ENCODE results near the gene ATP2C1.

Gene ATP2C1

GRCh38 chr3:130897316-130897715 is 3.4 kb downstream of the ATP2C1 start:
- DNase-seq = no peak

- no peak for DNase-seq
Measured at GRCh38 chr3:130900959-130901358, 7.1 kb downstream of the ATP2C1 start.

- DNase-seq = no peak
Measured at GRCh38 chr3:130901463-130902204, 7.8 kb downstream of the ATP2C1 start.

GRCh38 chr3:130903412-130903908 is 9.6 kb downstream of the ATP2C1 start:
- DNase-seq = no peak

- DNase-seq = no peak
Measured at GRCh38 chr3:130904491-130904890, 10.6 kb downstream of the ATP2C1 start.

- DNase-seq = no peak
Measured at GRCh38 chr3:130905551-130905950, 11.7 kb downstream of the ATP2C1 start.

- DNase-seq = no peak
Measured at GRCh38 chr3:130906374-130906995, 12.6 kb downstream of the ATP2C1 start.

- DNase-seq = no peak
Measured at GRCh38 chr3:130907500-130907899, 13.6 kb downstream of the ATP2C1 start.

- no peak for DNase-seq
Measured at GRCh38 chr3:130907966-130908365, 14.1 kb downstream of the ATP2C1 start.

- no peak for DNase-seq
Measured at GRCh38 chr3:130915567-130916292, 21.8 kb downstream of the ATP2C1 start.

GRCh38 chr3:130916507-130917167 is 22.8 kb downstream of the ATP2C1 start:
- DNase-seq = no peak

- no peak for DNase-seq
Measured at GRCh38 chr3:130918328-130918727, 24.4 kb downstream of the ATP2C1 start.

GRCh38 chr3:130925628-130926027 is 31.7 kb downstream of the ATP2C1 start:
- no peak for DNase-seq

GRCh38 chr3:130926504-130926903 is 32.6 kb downstream of the ATP2C1 start:
- DNase-seq = no peak

- DNase-seq = no peak
Measured at GRCh38 chr3:130929804-130930203, 35.9 kb downstream of the ATP2C1 start.

- no peak for DNase-seq
Measured at GRCh38 chr3:130932979-130933378, 39.1 kb downstream of the ATP2C1 start.

- no peak for DNase-seq
Measured at GRCh38 chr3:130933801-130934345, 40.0 kb downstream of the ATP2C1 start.

GRCh38 chr3:130934442-130935089 is 40.7 kb downstream of the ATP2C1 start:
- no peak for DNase-seq

GRCh38 chr3:130935761-130936492 is 42.0 kb downstream of the ATP2C1 start:
- DNase-seq = no peak

GRCh38 chr3:130939753-130940152 is 45.9 kb downstream of the ATP2C1 start:
- no peak for DNase-seq

- no peak for DNase-seq
Measured at GRCh38 chr3:130941793-130942192, 47.9 kb downstream of the ATP2C1 start.

- no peak for DNase-seq
Measured at GRCh38 chr3:130946882-130947281, 53.0 kb downstream of the ATP2C1 start.

Measured in NCI-H1694 treated with DMSO at 0.1 percent for 48 hours (cell line).